Measurements from ENCODE around the gene SLC34A3. TPM values are rescaled to one million over a fixed set of nuclear protein-coding genes. Genes with fewer than 3 reads are reported as not detected.

The SLC34A3 gene
- total RNA-seq, 1 donor from 2014 or later: not detected

DNA sequence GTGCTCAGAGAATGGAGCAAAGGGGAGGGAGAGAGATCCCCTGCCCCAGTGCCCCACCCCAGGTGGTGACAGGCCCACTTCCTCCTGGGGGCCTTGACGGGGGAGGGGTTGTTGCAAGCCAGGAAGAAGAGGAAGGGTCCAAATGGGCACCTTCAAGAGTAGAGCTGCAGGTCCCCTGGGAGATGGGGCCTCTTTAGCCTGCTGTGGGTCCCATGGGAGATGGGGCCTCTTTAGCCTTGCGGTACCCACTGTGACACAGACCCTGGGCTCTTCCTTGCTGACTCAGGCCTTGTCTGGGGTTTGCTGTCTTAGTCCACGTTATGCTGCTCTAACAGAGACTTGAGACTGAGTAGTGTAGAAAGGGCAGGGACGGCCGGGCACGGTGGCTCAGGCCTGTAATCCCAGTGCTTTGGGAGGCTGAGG lies 37.2 kb downstream of the SLC34A3 start:
- FAIRE-seq: no peak
- H3K27me3 ChIP-seq (ENCODE audit: control insufficient read depth, insufficient read depth, low read length): no peaks in the 10 kb centered on the region
- TF ChIP-seq, protein P1, sequence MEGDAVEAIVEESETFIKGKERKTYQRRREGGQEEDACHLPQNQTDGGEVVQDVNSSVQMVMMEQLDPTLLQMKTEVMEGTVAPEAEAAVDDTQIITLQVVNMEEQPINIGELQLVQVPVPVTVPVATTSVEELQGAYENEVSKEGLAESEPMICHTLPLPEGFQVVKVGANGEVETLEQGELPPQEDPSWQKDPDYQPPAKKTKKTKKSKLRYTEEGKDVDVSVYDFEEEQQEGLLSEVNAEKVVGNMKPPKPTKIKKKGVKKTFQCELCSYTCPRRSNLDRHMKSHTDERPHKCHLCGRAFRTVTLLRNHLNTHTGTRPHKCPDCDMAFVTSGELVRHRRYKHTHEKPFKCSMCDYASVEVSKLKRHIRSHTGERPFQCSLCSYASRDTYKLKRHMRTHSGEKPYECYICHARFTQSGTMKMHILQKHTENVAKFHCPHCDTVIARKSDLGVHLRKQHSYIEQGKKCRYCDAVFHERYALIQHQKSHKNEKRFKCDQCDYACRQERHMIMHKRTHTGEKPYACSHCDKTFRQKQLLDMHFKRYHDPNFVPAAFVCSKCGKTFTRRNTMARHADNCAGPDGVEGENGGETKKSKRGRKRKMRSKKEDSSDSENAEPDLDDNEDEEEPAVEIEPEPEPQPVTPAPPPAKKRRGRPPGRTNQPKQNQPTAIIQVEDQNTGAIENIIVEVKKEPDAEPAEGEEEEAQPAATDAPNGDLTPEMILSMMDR (IDR thresholded peaks at IDR 0.05; ENCODE audit: insufficient read depth, low read length, severe bottlenecking): no peak
- H3K36me3 ChIP-seq (ENCODE audit: control insufficient read depth, insufficient read depth, low read length): peaks cover 30% of the 10 kb centered on the region
- DNase-seq (ENCODE audit: low read depth): no peak
- H3K4me3 ChIP-seq (ENCODE audit: low read depth, low read length): no peak overlapping the region

DNA sequence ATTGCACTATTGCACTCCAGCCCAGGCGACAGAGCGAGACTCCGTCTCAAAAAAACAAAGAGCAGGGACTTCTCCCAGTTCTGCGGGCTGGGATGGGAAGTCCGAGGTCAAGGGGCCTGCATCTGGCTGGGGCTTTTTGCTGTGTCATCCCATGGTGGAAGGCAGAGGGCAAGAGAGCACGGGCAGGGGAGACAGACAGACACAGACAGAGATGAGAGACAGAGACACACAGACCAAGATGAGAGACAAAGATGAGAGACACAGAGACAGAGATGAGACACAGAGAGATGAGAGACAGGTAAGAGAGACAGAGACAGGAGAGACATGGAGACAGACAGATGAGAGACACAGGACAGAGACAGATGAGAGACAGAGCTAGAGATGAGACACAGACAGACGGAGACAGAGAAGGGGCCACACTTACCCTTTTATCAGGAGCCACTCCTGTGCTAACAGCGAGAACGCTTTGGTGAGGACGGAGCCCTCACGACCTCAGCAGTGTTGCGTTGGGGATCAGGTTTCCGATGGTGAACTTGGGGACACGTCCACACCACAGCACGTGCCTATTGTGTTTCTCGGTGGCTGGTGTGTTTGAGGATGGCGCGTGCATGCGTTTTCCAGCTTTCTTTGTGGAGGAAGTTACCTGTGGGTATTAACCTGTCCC lies 38.0 kb downstream of the SLC34A3 start:
- Histone ChIP-seq H3K27me3 (ENCODE audit: control insufficient read depth, insufficient read depth, low read length) (no peaks in the 10 kb centered on the region), H3K4me3 (ENCODE audit: low read depth, low read length) (no peak overlapping the region), H3K36me3 (ENCODE audit: control insufficient read depth, insufficient read depth, low read length) (peaks cover 30% of the 10 kb centered on the region)
- TF ChIP-seq, protein P1 (IDR thresholded peaks at IDR 0.05; ENCODE audit: insufficient read depth, low read length, severe bottlenecking): no peak
- DNase-seq (ENCODE audit: low read depth): no peak
- peak; percentile 7 for FAIRE-seq

DNA sequence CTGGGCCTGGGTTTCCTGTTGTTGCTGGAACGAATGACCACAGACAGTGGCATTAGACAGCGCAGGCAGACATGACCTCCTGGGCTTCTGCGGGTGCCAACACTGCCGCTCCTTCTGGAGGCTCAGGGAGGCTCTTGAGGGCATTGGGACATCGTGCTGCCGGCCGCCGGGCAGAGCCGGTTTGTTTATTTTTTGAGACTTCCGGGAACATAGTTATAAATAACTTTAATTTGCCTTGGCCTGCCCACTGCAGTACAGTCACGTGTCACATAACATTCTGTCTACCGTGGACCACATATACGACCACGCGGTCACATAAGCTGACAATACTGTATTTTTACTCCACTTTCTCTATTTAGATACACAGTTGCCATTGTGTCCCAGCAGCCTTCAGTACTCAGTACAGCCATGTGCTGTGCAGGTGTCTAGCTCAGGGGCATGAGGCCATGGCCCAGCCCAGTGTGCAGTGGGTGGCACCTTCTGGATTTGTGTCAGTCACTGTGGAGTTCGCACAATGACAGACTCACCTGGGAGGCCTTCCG lies 38.6 kb downstream of the SLC34A3 start:
- FAIRE-seq (no peak), DNase-seq (ENCODE audit: low read depth) (peak; percentile 48)
- TF ChIP-seq, protein P1 (IDR thresholded peaks at IDR 0.05; ENCODE audit: insufficient read depth, low read length, severe bottlenecking): no peak
- no peak overlapping the region for H3K4me3 ChIP-seq (ENCODE audit: low read depth, low read length)
- no peaks in the 10 kb centered on the region for H3K27me3 ChIP-seq (ENCODE audit: control insufficient read depth, insufficient read depth, low read length)
- peaks cover 25% of the 10 kb centered on the region for H3K36me3 ChIP-seq (ENCODE audit: control insufficient read depth, insufficient read depth, low read length)

DNA sequence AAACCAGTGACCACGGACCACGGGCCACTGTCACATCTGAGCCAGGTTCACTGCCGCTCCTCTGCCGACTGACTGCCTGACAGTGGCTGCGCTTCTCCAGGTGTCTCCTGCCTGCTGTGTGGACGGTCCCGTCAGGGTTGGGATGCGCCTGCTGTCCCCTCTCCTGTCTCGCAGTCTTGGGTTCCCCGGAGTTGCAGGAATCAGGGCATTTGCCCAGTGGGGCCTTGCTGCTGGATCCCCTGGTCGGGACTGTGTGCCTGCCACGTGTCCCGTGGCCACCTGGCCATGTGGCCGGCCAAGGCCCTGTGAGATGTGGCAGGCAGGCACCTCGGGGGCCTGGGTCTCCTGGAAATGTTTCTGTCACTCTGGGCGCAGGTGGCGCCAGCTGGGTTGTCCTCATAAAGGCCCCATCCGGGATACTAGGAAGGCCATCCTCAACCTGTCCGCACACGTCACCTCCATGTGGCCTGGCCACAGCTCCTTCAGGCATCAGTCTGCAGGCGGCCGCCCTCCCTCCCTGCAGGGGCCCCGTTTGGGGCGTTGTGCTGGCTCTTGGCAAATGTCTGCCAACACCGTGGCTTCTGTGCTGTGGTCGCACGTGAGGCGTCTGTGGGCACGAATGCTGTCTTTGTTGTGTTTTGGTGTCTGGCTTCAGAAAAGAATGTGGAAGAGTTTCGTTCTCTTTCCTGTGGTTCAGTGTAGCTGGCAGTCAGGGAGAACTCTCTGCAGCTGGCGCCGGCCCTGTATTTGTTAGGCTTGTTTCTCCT lies 40.4 kb downstream of the SLC34A3 start:
- H3K27me3 ChIP-seq (ENCODE audit: control insufficient read depth, insufficient read depth, low read length): no peaks in the 10 kb centered on the region
- no peak for DNase-seq (ENCODE audit: low read depth)
- peaks cover 20% of the 10 kb centered on the region for H3K36me3 ChIP-seq (ENCODE audit: control insufficient read depth, insufficient read depth, low read length)
- TF ChIP-seq, protein P1 (IDR thresholded peaks at IDR 0.05; ENCODE audit: insufficient read depth, low read length, severe bottlenecking): no peak
- no peak for FAIRE-seq
- no peak overlapping the region for H3K4me3 ChIP-seq (ENCODE audit: low read depth, low read length)

DNA sequence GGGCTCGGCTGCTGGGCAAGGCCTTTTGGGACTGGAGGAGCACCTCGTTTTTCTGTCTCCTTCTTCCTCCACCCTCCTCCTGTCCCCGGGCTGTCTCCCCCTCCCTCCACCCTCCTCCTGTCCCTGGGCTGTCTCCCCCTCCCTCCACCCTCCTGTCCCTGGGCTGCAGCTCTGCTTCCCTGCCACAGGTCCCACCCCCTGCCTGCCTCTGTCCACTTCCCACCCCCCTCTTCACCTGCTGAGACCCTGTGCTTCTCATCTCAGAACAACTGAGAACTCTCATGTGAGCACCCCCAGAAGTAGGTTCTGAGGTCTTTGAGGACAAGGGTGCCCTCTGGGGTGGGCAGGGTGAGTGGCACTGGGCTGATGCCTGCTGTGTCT lies 41.0 kb downstream of the SLC34A3 start:
- Histone ChIP-seq H3K36me3 (ENCODE audit: control insufficient read depth, insufficient read depth, low read length) (peaks cover 19% of the 10 kb centered on the region), H3K4me3 (ENCODE audit: low read depth, low read length) (no peak overlapping the region), H3K27me3 (ENCODE audit: control insufficient read depth, insufficient read depth, low read length) (no peaks in the 10 kb centered on the region)
- DNase-seq (ENCODE audit: low read depth): no peak
- FAIRE-seq: no peak
- TF ChIP-seq, protein P1 (IDR thresholded peaks at IDR 0.05; ENCODE audit: insufficient read depth, low read length, severe bottlenecking): no peak
